ENCODE data around the gene FASTK.
A peak's percentile ranks its signal among the peaks of the same experiment; 100 is the strongest.

FASTK gene

DNA sequence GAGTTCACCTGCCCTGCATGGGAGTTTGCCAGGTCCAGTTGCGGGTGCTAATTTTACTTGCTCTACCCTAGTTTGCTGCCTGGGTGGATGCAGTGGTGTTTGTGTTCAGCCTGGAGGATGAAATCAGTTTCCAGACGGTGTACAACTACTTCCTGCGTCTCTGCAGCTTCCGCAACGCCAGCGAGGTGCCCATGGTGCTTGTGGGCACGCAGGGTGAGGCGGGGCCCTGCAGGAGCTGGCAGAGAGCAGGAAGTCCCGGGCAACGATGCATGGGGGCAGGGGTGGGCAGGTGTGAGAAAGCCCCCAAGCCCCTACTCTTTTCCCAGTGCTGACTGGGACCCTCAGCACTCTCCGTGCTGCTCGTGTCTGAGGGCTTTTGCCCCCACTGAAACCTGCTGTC, 37.0 kb upstream of the FASTK start:
- DNase-seq (ENCODE audit: low spot score), result no peak

DNA sequence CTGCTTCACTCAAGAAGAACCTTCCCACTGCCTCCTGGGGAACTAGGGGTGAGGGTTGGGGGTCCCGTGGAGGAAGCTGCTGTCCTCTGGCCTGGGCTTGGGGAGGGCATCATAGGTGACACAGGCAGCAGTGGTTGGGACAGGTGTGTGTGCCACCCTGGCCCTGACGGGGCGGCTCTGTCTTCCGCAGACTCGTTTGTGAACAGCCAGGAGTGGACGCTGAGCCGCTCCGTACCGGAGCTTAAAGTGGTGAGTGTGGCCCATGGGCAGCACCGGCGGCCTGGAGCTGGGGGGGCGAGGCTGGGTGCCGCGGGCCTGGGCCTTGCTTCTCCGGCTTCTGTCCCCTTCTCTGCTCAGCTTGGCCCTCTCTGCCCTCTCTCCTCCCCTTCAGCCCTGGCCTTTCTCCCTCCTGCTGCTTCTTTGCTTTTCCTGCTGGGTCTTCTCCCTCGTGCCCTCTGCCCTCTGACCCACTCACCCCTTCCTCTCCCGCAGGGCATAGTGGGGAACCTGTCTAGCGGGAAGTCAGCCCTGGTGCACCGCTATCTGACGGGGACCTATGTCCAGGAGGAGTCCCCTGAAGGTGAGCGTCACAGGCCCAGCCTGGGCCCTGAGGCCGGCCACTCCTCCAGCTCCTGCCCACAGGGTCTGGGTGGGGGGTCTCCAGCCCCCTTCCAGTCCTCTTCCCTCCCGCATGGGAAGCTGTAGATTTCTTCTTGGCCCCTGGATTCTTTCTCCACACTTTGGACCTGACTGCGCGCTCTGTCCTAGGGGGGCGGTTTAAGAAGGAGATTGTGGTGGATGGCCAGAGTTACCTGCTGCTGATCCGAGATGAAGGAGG, 36.2 kb upstream of the FASTK start:
- DNase-seq (ENCODE audit: low spot score), result no peak

- no peak for DNase-seq (ENCODE audit: low spot score)
Measured at GRCh38 chr7:151115836-151116418, 35.3 kb upstream of the FASTK start.

GRCh38 chr7:151115121-151115835, 34.7 kb upstream of the FASTK start:
- DNase-seq (ENCODE audit: low spot score), result no peak

DNA sequence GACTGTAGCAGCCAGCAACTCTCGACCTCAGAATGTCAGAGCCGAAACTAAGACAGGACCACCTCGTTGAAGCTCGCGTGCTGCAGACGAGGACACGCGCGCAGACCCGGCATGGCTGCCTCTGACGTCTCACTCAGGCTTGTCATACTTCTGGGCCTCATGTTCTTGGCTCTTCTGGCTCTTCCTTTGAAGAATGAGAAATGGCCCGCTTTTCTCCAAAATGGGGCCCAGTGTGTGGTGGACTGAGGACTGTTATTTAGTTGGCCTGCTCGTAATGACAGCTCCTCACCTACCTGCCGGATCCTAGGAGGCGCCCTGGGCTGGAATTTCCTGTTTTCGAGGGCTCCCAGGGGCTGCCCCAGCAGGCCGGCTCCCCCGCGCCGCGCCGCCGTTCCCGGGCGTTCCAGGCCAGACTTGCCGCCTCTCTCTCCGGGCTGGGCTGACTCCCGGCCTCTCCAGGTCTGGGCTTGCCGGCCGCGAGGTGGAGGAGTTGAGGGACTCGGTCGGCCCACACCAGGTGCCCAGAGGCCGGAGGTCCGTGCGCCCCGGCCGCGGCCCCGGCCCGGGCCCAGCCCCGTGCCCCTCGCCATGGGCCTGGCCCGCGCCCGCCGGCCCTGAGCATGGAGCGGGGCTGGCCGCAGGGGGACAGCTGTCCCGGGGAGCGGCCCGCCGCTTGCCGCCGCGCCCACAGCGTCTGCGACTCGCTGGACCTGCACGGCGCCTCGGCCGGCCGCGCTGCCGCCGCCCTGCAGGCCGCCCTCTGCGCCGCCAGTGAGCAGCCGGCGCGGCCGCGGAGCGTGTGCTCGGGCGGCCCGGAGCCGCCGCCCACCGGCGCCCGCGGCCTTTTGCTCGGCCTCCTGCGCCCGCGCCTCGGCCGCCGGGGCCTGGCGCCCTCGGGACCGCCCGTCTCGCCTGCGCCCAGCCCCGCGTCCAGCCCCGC, 33.8 kb upstream of the FASTK start:
- no peak for DNase-seq (ENCODE audit: low spot score)

GRCh38 chr7:151113344-151114150, 32.9 kb upstream of the FASTK start:
- DNase-seq (ENCODE audit: low spot score), result no peak

GRCh38 chr7:151110941-151111645, 30.5 kb upstream of the FASTK start:
- DNase-seq (ENCODE audit: low spot score), result peak; percentile 79

- DNase-seq (ENCODE audit: low spot score), result no peak
Measured at GRCh38 chr7:151110236-151110940, 29.8 kb upstream of the FASTK start.

- no peak for DNase-seq (ENCODE audit: low spot score)
Measured at GRCh38 chr7:151109094-151110048, 28.8 kb upstream of the FASTK start.

GRCh38 chr7:151107882-151108281, 27.3 kb upstream of the FASTK start:
- no peak for DNase-seq (ENCODE audit: low spot score)

DNA sequence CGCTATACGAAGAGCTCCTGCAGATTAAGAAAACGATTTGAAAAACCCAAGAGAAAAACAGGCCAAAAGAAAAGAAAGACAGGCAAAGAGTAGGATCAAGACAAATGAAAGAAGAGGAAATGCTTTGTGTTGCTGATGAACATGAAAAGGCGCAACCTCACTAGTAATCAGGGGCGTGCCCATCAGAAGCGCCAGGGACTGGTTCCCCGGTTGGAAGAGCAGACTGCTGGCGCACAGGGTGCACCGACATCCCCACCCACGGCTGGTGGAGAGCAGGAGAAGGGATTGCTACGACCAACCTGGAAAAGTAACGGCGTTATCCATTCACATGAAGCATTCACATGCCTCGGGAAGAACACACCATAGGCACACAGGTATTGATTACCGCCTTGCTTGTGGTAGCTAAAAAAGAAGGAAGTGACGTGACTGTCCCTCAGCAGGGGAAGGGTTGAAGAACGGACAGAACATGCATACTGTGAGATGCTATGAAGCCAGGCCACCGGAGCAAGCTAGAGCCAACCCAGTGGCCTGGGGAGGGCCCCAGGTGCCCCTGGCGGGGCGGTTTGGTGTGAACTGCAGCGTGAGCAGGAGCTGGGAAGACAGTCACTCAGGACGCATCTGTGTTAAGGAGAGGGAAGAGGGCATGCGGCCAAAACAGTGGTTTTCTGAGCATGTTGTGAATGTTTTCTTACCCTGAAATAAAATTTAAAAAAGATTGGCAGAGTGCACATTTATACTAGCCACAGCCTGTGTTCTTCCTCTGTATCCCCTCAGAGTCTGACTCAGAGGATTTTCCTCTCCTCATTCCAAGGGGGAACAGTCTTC, 24.0 kb upstream of the FASTK start:
- DNase-seq (ENCODE audit: low spot score), result no peak

- DNase-seq (ENCODE audit: low spot score), result no peak
Measured at GRCh38 chr7:151103973-151104372, 23.4 kb upstream of the FASTK start.

- no peak for DNase-seq (ENCODE audit: low spot score)
Measured at GRCh38 chr7:151102991-151103390, 22.4 kb upstream of the FASTK start.

- no peak for DNase-seq (ENCODE audit: low spot score)
Measured at GRCh38 chr7:151101621-151102396, 21.2 kb upstream of the FASTK start.

DNA sequence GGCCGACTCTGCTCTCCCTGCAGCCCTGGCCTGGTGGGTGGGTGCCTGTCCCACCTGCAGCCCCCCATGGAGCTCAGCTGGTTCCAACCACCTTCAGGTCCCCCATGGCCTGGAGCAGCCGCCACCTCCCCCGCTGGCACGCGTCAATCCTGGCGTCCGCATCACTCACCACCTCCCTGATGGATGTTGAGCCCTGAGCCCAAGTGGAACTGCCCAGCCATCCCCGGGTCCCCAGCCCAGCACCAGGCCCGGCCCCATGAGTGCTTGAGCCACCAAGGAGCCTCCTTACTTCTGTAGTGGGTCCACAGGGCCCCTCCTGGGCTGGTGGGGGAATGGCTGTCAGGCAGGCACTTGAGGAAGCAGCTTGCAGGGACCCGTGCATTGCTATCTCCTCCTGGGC, 20.3 kb upstream of the FASTK start:
- DNase-seq (ENCODE audit: low spot score), result no peak

DNA sequence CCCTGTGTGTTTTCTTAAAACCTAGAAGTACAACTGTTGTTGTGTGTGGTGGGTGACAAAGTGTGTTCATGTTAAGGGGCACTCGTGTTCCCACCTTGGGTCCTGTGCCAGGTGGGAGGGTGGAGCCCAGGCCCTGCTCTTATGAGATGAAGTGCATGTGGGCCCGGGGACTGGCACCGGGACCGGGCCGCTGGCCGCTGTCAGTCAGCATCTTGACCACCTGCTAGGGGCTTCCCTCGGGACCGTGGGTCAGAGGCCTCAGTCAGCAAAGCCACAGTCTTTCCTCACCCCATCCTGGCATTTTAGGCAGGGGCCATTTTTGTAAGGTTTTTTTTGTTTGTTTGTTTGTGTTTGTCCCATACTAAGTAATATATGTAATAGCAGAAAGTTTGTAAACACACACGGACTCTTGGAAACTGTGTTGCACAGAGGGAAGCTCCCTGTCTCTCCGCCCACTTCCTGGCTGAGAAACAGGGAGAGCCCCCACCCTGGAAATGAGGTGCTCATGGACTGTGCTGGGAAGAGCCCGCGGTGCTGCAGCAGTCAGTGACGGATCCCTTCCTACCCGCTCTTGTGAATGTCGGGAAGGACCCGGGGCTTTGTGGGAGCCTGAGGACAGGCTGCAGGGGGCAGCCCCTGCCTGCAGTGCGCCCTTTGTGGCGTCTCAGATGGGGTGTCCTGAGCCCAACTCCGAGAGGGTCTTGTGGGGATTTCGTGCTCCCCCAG, 19.0 kb upstream of the FASTK start:
- no peak for DNase-seq (ENCODE audit: low spot score)
